Loucy (cell line): Measurements from ENCODE around the gene LGALS14.

Source experiments
- CTCF ChIP-seq: fragments of 200-600 bp; sonication (generic); conservative IDR thresholded peaks from 2 replicates; pipeline ENCODE4 v1.5.1; 2014; ENCODE audit warnings: mild to moderate bottlenecking, antibody characterized with exemption, low read length
- EZH2phosphoT487 ChIP-seq: fragments of 200-600 bp; IDR thresholded peaks from 2 replicates; pipeline ENCODE4 v1.6.1; 2018; ENCODE audit warnings: antibody characterized with exemption, mild to moderate bottlenecking, moderate library complexity, borderline replicate concordance

GRCh38 chr19:39740395-39740794, 36.1 kb downstream of the LGALS14 start:
- TF ChIP-seq CTCF (no peak), EZH2phosphoT487 (no peak)
